WTC11 (cell line): ENCODE results near the gene ASPHD2. TPM values are rescaled to one million over a fixed set of nuclear protein-coding genes. Genes with fewer than 3 reads are reported as not detected.

Experiments
- ATAC-seq: fragments of 200-7000 bp; cut with Tn5 transposase; 2 replicates; pipeline ENCODE4 v1.10.0; 2021; ENCODE audit warnings: mild to moderate bottlenecking, moderate library complexity
- CTCF ChIA-PET: fragments of 300-600 bp; sonication (Branson Sonifier 250); formaldehyde crosslinking; loops from one replicate; lab custom pipeline; 2021; ENCODE audit warnings: antibody characterized with exemption; lab: Charles Lee
- POLR2A ChIA-PET: fragments of 350-600 bp; sonication (Branson Sonifier 250); formaldehyde crosslinking; loops from one replicate; lab custom pipeline; 2021; ENCODE audit warnings: antibody characterized with exemption; lab: Charles Lee
- DNase-seq: peaks from one replicate; pipeline ENCODE4 v3.0.0; 2021; ENCODE audit warnings: low spot score
- H3K27ac Mint-ChIP-seq: 2 replicates; pipeline ENCODE4 v1.8.0; 2021; ENCODE audit warnings: mixed read lengths
- H3K27me3 Mint-ChIP-seq: 2 replicates; pipeline ENCODE4 v1.8.0; 2021; ENCODE audit warnings: low read depth, mild to moderate bottlenecking, moderate library complexity, mixed read lengths
- H3K36me3 Mint-ChIP-seq: 2 replicates; pipeline ENCODE4 v1.8.0; 2021; ENCODE audit warnings: mixed read lengths
- H3K4me1 Mint-ChIP-seq: 2 replicates; pipeline ENCODE4 v1.8.0; 2022; ENCODE audit warnings: mixed read lengths
- H3K4me3 Mint-ChIP-seq: 2 replicates; pipeline ENCODE4 v1.8.0; 2021; ENCODE audit warnings: mild to moderate bottlenecking, moderate library complexity, mixed read lengths
- H3K9me3 Mint-ChIP-seq: 2 replicates; pipeline ENCODE4 v1.8.0; 2021; ENCODE audit warnings: mixed read lengths
- HMGA2 ChIP-seq: fragments of 250-450 bp; sonication (Bioruptor Pico); IDR thresholded peaks from 2 replicates; pipeline ENCODE4 v1.4.0; 2021; ENCODE audit warnings: mild to moderate bottlenecking, moderate library complexity
- KAT7 ChIP-seq: sonication (generic); formaldehyde crosslinking; IDR thresholded peaks from 2 replicates; pipeline ENCODE4 v1.8.1; 2023; ENCODE audit warnings: missing genetic modification reagents, mild to moderate bottlenecking, borderline replicate concordance
- NFATC4 ChIP-seq: fragments of 250-450 bp; sonication (Bioruptor Pico); IDR thresholded peaks from 2 replicates; pipeline ENCODE4 v1.9.0; 2021; ENCODE audit warnings: mild to moderate bottlenecking
- SMAD3 ChIP-seq: sonication (generic); formaldehyde crosslinking; IDR thresholded peaks from 2 replicates; pipeline ENCODE4 v1.8.0; 2022; ENCODE audit warnings: missing genetic modification reagents, mild to moderate bottlenecking, borderline replicate concordance
- SMAD4 ChIP-seq: sonication (generic); formaldehyde crosslinking; IDR thresholded peaks from 2 replicates; pipeline ENCODE4 v1.8.0; 2022; ENCODE audit warnings: mild to moderate bottlenecking, missing genetic modification reagents
- TCF7 ChIP-seq: sonication (generic); formaldehyde crosslinking; IDR thresholded peaks from 2 replicates; pipeline ENCODE4 v1.8.0; 2022; ENCODE audit warnings: mild to moderate bottlenecking, low read depth, missing genetic modification reagents, moderate library complexity
- TP53 ChIP-seq: sonication (generic); formaldehyde crosslinking; IDR thresholded peaks from 2 replicates; pipeline ENCODE4 v1.8.1; 2023; ENCODE audit warnings: mild to moderate bottlenecking, missing genetic modification reagents
- ZNF423 ChIP-seq: fragments of 250-450 bp; sonication (Bioruptor Pico); IDR thresholded peaks from 2 replicates; pipeline ENCODE4 v2.1.2; 2022; ENCODE audit warnings: mild to moderate bottlenecking, moderate library complexity
- total RNA-seq: library from RNA; stranded (reverse); gene quantifications from 3 replicates; pipeline ENCODE4 v1.2.3, GENCODE V29; 2021
- TF ChIP-seq, protein P1 (sequence below): sonication (generic); formaldehyde crosslinking; IDR thresholded peaks from 2 replicates; pipeline ENCODE4 v1.8.0; 2023; ENCODE audit warnings: mild to moderate bottlenecking, missing genetic modification reagents
- TF ChIP-seq, protein P2 (sequence below): fragments of 250-450 bp; sonication (Bioruptor Pico); IDR thresholded peaks from 2 replicates; pipeline ENCODE4 v1.9.0; 2021; ENCODE audit warnings: mild to moderate bottlenecking
- TF ChIP-seq, protein P3 (sequence below): sonication (generic); formaldehyde crosslinking; conservative IDR thresholded peaks from 2 replicates; pipeline ENCODE4 v1.8.1; 2023; ENCODE audit warnings: mild to moderate bottlenecking, low read depth, missing genetic modification reagents, moderate library complexity
- TF ChIP-seq, protein P4 (sequence below): sonication (generic); formaldehyde crosslinking; IDR thresholded peaks from 2 replicates; pipeline ENCODE4 v1.8.0; 2022; ENCODE audit warnings: mild to moderate bottlenecking, missing genetic modification reagents
- TF ChIP-seq, protein P5 (sequence below): sonication (generic); formaldehyde crosslinking; IDR thresholded peaks from 2 replicates; pipeline ENCODE4 v1.8.1; 2023; ENCODE audit warnings: mild to moderate bottlenecking, missing genetic modification reagents, moderate library complexity

ASPHD2 gene
- total RNA-seq, 1 experiment from 2014 or later = 7.1 TPM

DNA sequence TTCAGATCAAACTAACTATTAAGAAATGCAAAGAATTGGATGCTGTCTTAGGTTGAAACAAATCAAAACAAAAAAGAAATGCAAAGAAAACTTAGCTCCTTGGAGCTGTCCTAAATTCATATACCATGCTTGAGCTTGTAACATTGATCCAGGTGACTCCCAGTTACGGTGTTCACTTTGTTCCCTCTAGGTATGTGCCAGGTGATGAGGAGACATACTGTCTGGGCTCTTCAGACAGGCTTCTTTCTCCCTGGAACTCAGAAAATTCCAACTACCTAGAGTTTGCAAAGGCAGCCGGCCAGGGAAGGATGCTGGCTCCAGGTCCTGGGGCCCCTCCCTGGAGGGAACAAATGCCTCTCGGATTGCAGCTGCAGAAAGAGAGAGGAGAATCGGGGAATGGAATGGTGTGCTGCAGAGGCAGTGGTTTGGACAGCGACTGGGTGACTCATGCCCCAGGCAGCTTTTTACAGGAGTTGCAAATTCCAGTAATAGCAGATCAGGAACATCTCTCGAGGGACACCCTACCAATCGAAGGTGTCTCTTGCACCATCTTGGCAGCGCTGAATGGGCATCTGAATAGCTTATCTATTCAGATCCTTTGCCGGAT, 12.3 kb upstream of the ASPHD2 start (continued):
- TF ChIP-seq, protein P1, sequence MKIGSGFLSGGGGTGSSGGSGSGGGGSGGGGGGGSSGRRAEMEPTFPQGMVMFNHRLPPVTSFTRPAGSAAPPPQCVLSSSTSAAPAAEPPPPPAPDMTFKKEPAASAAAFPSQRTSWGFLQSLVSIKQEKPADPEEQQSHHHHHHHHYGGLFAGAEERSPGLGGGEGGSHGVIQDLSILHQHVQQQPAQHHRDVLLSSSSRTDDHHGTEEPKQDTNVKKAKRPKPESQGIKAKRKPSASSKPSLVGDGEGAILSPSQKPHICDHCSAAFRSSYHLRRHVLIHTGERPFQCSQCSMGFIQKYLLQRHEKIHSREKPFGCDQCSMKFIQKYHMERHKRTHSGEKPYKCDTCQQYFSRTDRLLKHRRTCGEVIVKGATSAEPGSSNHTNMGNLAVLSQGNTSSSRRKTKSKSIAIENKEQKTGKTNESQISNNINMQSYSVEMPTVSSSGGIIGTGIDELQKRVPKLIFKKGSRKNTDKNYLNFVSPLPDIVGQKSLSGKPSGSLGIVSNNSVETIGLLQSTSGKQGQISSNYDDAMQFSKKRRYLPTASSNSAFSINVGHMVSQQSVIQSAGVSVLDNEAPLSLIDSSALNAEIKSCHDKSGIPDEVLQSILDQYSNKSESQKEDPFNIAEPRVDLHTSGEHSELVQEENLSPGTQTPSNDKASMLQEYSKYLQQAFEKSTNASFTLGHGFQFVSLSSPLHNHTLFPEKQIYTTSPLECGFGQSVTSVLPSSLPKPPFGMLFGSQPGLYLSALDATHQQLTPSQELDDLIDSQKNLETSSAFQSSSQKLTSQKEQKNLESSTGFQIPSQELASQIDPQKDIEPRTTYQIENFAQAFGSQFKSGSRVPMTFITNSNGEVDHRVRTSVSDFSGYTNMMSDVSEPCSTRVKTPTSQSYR (CRISPR knock-in tag) = no peak
- TF ChIP-seq SMAD4 (CRISPR knock-in tag) = no peak
- TF ChIP-seq TP53 = no peak

DNA sequence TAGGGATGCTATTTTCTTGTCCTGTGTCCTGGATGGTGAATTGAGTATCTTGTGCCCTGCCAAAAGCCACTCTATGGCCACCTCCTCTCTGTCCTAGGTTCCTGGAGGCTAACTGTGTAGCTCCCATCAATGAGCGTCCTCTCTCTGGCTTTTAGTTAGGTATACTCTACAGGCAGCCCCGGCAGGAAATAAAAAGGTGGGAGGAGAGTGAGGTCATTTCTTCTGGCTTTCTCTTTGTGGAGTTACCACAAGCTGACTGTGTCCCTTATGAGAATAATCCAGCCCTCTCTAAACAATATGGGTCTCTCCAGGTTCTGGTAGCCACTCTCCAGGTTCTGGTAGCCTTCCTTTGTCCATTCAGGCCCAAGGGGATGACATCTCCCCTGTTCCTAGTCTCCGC, 11.7 kb upstream of the ASPHD2 start:
- Mint-ChIP-seq H3K27ac (no peak overlapping the region), H3K4me3 (no peak overlapping the region), H3K9me3 (peaks cover under 1% of the 10 kb centered on the region; the same call in 1 of the 2 replicates), H3K27me3 (peaks cover 7% of the 10 kb centered on the region; the same call in 1 of the 2 replicates), H3K4me1 (peaks cover 24% of the 10 kb centered on the region), H3K36me3 (no peaks in the 10 kb centered on the region)
- no peak for ATAC-seq
- POLR2A ChIA-PET = interaction anchor here (1.0 to 1.4 kb wide), 3 partner anchors 11 to 66 kb away, joined by 3 read pairs; partner anchors contain the start of genes HPS4 and SRRD
- TF ChIP-seq SMAD3 (CRISPR knock-in tag) = no peak
- no peak for TF ChIP-seq TCF7 (CRISPR knock-in tag)
- DNase-seq = no peak
- CTCF ChIA-PET = interaction anchor here (0.8 to 2.0 kb wide), 3 partner anchors 15 to 53 kb away, joined by 3 to 12 read pairs (median 7); no protein-coding TSS in a partner anchor

DNA sequence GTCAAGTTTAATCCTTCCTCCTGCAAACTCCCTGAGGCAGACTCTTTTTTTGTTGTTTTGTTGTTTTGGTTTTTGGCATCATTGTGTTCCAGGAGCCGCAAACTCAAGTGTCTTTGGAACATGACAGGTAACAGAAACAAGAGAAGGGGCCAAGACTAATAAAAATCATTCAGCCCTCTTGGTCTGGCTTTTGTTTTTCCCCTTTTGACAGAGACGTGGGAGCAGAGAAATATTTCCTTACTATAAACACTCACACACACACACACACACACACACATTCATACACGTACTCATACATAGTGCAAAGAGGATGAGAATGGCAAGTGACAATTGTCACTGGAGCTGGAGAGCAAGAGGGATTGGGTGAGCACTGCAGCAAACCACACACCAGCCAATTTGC, 10.4 kb upstream of the ASPHD2 start:
- ATAC-seq = no peak
- CTCF ChIA-PET = interaction anchor here (0.8 kb wide), 1 partner anchor 42 kb away, joined by 3 read pairs; no protein-coding TSS in a partner anchor
- no peaks in the 10 kb centered on the region for H3K36me3 Mint-ChIP-seq
- TF ChIP-seq, protein P2, sequence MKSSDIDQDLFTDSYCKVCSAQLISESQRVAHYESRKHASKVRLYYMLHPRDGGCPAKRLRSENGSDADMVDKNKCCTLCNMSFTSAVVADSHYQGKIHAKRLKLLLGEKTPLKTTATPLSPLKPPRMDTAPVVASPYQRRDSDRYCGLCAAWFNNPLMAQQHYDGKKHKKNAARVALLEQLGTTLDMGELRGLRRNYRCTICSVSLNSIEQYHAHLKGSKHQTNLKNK (CRISPR knock-in tag) = no peak
- TF ChIP-seq ZNF423 (CRISPR knock-in tag) = no peak
- TF ChIP-seq NFATC4 (CRISPR knock-in tag) = no peak
- TF ChIP-seq, protein P3, sequence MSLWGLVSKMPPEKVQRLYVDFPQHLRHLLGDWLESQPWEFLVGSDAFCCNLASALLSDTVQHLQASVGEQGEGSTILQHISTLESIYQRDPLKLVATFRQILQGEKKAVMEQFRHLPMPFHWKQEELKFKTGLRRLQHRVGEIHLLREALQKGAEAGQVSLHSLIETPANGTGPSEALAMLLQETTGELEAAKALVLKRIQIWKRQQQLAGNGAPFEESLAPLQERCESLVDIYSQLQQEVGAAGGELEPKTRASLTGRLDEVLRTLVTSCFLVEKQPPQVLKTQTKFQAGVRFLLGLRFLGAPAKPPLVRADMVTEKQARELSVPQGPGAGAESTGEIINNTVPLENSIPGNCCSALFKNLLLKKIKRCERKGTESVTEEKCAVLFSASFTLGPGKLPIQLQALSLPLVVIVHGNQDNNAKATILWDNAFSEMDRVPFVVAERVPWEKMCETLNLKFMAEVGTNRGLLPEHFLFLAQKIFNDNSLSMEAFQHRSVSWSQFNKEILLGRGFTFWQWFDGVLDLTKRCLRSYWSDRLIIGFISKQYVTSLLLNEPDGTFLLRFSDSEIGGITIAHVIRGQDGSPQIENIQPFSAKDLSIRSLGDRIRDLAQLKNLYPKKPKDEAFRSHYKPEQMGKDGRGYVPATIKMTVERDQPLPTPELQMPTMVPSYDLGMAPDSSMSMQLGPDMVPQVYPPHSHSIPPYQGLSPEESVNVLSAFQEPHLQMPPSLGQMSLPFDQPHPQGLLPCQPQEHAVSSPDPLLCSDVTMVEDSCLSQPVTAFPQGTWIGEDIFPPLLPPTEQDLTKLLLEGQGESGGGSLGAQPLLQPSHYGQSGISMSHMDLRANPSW (CRISPR knock-in tag) = no peak
- no peak for TF ChIP-seq TCF7 (CRISPR knock-in tag)
- TF ChIP-seq, protein P4, sequence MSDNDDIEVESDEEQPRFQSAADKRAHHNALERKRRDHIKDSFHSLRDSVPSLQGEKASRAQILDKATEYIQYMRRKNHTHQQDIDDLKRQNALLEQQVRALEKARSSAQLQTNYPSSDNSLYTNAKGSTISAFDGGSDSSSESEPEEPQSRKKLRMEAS (CRISPR knock-in tag) = no peak
- no peak for TF ChIP-seq KAT7 (CRISPR knock-in tag)
- TF ChIP-seq, protein P5, sequence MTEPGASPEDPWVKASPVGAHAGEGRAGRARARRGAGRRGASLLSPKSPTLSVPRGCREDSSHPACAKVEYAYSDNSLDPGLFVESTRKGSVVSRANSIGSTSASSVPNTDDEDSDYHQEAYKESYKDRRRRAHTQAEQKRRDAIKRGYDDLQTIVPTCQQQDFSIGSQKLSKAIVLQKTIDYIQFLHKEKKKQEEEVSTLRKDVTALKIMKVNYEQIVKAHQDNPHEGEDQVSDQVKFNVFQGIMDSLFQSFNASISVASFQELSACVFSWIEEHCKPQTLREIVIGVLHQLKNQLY (CRISPR knock-in tag) = no peak
- TF ChIP-seq HMGA2 = no peak
- no peak for DNase-seq
- no peak overlapping the region for H3K4me3 Mint-ChIP-seq
- POLR2A ChIA-PET = no interaction called here
- H3K4me1 Mint-ChIP-seq = peaks cover 24% of the 10 kb centered on the region
- H3K27me3 Mint-ChIP-seq = peaks cover 11% of the 10 kb centered on the region; the same call in 1 of the 2 replicates
- no peak overlapping the region for H3K27ac Mint-ChIP-seq
- H3K9me3 Mint-ChIP-seq = peaks cover 12% of the 10 kb centered on the region
